Measurements from ENCODE around the gene ANK2. TPM values are rescaled to one million over a fixed set of nuclear protein-coding genes. Genes with fewer than 3 reads are reported as not detected.

ANK2 gene
- total RNA-seq, 2 experiments from 2014 or later = 0.38 to 4.0 TPM

DNA sequence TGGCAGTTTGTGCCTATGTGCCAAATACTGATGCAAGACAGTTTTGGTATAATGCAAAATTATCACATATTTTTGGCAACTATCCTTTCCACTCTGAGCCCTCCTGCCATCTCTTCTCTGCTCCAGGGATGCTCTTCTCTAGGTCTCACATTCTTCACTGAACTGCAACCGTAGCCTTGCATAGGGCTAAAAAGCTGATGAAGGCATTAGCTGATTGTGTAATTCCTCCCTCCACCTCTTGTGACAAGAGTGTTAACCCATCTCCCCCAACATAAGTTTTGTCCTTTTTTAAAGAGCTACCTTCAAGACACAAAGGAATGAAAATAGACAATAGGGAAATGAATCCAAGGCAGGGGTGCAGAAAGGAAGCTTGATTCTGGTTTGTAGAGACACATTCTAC lies 33.1 kb upstream of the ANK2 start:
- Histone ChIP-seq H3K9me3 (ENCODE audit: low read length) (no peaks in the 10 kb centered on the region), H3K79me2 (ENCODE audit: insufficient read depth, low read depth, low read length) (no peaks in the 10 kb centered on the region), H3K4me3 (ENCODE audit: low read depth, low read length, poor library complexity, severe bottlenecking) (no peak overlapping the region), H3K9me2 (ENCODE audit: insufficient read depth, low read length) (no peaks in the 10 kb centered on the region), H3K4me1 (ENCODE audit: insufficient read depth, low read length, poor library complexity, severe bottlenecking) (no peaks in the 10 kb centered on the region), H2AFZ (ENCODE audit: low read length) (no peak overlapping the region), H3K4me2 (ENCODE audit: low read length) (no peak overlapping the region), H4K20me1 (ENCODE audit: insufficient read depth, low read length) (no peaks in the 10 kb centered on the region), H3K36me3 (ENCODE audit: insufficient read depth, low read length) (no peaks in the 10 kb centered on the region), H3K27ac (ENCODE audit: low read depth, low read length, poor library complexity, severe bottlenecking) (no peak overlapping the region)
- POLR2A ChIA-PET = interaction anchor here (1.2 kb wide), 1 partner anchor 12 kb away, joined by 3 read pairs; no protein-coding TSS in a partner anchor
- intact Hi-C loops (cut with micrococcal nuclease; ENCODE audit: unreplicated experiment) = no loop called here
- CTCF ChIA-PET (ENCODE audit: unreplicated experiment) = no interaction called here
- no TSS peak for BruUV-seq (replicated peaks)
- no peak for DNase-seq (ENCODE audit: low spot score)
- no peak for TF ChIP-seq EZH2phosphoT487 (IDR thresholded peaks at IDR 0.05; ENCODE audit: borderline replicate concordance, low read depth, low read length)
- TF ChIP-seq CTCF (conservative IDR thresholded peaks at IDR 0.05; ENCODE audit: low read length) = no peak

GRCh38 chr4:113020966-113021365 lies 28.5 kb upstream of the ANK2 start:
- H3K4me1 ChIP-seq (ENCODE audit: insufficient read depth, low read length, poor library complexity, severe bottlenecking) = no peaks in the 10 kb centered on the region
- intact Hi-C loops (cut with micrococcal nuclease; ENCODE audit: unreplicated experiment) = no loop called here

DNA sequence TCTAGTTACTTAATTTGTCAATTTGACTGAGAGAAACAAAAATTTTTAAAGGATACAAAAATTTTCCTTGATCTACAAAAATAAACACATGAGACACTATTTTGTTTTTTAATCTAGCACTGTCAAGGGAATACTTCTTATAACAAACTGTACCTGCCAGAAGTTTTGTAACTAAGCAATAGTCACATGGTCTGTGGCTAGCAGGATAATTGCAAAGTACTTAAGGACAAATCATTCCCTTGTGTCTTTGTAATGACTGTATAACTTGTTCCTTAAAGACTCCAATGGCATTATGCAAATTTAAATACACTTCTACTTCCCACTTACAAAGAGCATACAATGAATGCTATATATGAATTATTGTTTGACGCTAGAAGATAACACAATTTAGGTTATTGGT lies 25.1 kb upstream of the ANK2 start:
- Histone ChIP-seq H3K4me2 (ENCODE audit: low read length) (no peak overlapping the region), H3K79me2 (ENCODE audit: insufficient read depth, low read depth, low read length) (no peaks in the 10 kb centered on the region), H3K36me3 (ENCODE audit: insufficient read depth, low read length) (no peaks in the 10 kb centered on the region), H3K9me2 (ENCODE audit: insufficient read depth, low read length) (no peaks in the 10 kb centered on the region), H3K9me3 (ENCODE audit: low read length) (no peaks in the 10 kb centered on the region), H4K20me1 (ENCODE audit: insufficient read depth, low read length) (no peaks in the 10 kb centered on the region), H3K4me3 (ENCODE audit: low read depth, low read length, poor library complexity, severe bottlenecking) (no peak overlapping the region), H3K4me1 (ENCODE audit: insufficient read depth, low read length, poor library complexity, severe bottlenecking) (no peaks in the 10 kb centered on the region), H2AFZ (ENCODE audit: low read length) (no peak overlapping the region), H3K27ac (ENCODE audit: low read depth, low read length, poor library complexity, severe bottlenecking) (no peak overlapping the region)
- CTCF ChIA-PET (ENCODE audit: unreplicated experiment) = no interaction called here
- intact Hi-C loops (cut with micrococcal nuclease; ENCODE audit: unreplicated experiment) = no loop called here
- POLR2A ChIA-PET = no interaction called here
- DNase-seq (ENCODE audit: low spot score) = no peak
- TF ChIP-seq CTCF (conservative IDR thresholded peaks at IDR 0.05; ENCODE audit: low read length) (no peak), EZH2phosphoT487 (IDR thresholded peaks at IDR 0.05; ENCODE audit: borderline replicate concordance, low read depth, low read length) (no peak)
- no TSS peak for BruUV-seq (replicated peaks)

More at GRCh38 chr4:113020966-113021365, 28.5 kb upstream of the ANK2 start:
- no peak overlapping the region for H2AFZ ChIP-seq (ENCODE audit: low read length)
- no peak for TF ChIP-seq CTCF (conservative IDR thresholded peaks at IDR 0.05; ENCODE audit: low read length)
- TF ChIP-seq EZH2phosphoT487 (IDR thresholded peaks at IDR 0.05; ENCODE audit: borderline replicate concordance, low read depth, low read length) = no peak
- no peak overlapping the region for H3K4me2 ChIP-seq (ENCODE audit: low read length)
- no TSS peak for BruUV-seq (replicated peaks)
- H4K20me1 ChIP-seq (ENCODE audit: insufficient read depth, low read length) = no peaks in the 10 kb centered on the region
- H3K79me2 ChIP-seq (ENCODE audit: insufficient read depth, low read depth, low read length) = no peaks in the 10 kb centered on the region
- no peak for DNase-seq (ENCODE audit: low spot score)
- no peaks in the 10 kb centered on the region for H3K36me3 ChIP-seq (ENCODE audit: insufficient read depth, low read length)
- POLR2A ChIA-PET = no interaction called here
- no peaks in the 10 kb centered on the region for H3K9me3 ChIP-seq (ENCODE audit: low read length)
- no peak overlapping the region for H3K4me3 ChIP-seq (ENCODE audit: low read depth, low read length, poor library complexity, severe bottlenecking)
- CTCF ChIA-PET (ENCODE audit: unreplicated experiment) = no interaction called here
- no peaks in the 10 kb centered on the region for H3K9me2 ChIP-seq (ENCODE audit: insufficient read depth, low read length)
- no peak overlapping the region for H3K27ac ChIP-seq (ENCODE audit: low read depth, low read length, poor library complexity, severe bottlenecking)
